ENCODE measurements around the gene PRKCE. TPM values are rescaled to one million over a fixed set of nuclear protein-coding genes. Genes with fewer than 3 reads are reported as not detected.

Gene PRKCE
- 1.7 and 2.4 TPM in 2 replicates for total RNA-seq
- polyA plus RNA-seq (2012): 6.9 TPM

GRCh38 chr2:45651415-45652089, at the start of gene PRKCE:
Gene PRKCE, plus strand, starts transcription at chr2:45651675.
- peak; percentile 64 for DNase-seq (ENCODE audit: low read depth)

DNA sequence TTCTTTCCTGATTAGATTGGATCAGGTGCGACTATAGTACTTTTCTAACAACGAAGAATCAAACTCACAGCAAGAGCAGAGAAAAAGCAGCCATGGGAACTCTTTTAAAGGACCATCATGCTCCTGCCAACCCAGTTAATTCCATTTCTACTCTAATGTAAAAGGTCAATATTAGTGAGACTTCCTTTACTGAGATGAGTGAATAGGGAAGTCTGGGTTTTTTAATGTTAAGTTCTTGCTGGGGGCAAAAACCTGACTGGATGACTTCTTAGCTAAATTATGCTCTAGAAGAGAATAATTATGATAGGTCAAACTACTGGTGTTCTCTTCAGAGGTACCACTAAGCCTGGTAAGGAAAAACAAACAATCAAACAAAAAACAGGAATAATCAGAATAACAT, 48.9 kb upstream of the PRKCE start:
- no peak for DNase-seq (ENCODE audit: low read depth)

DNA sequence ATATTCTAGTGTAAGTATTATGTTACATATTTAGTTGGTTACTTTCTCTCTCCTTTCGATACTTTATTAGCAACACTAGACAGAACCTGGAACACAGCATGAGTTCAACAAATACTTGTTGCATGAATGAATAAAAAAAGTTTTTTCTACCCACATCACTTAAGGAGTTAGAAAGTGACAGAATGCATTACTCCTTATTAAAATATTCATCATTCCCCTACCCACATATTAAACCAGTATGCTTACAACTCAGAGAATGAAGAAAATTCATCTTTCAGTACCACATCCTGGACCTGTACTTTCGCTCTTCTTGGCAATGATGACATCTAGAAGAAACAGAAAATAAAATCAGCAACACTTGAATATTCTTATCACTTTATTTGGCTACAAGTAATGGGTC, 46.4 kb upstream of the PRKCE start:
- DNase-seq (ENCODE audit: low read depth): no peak

- DNase-seq (ENCODE audit: low read depth): no peak
These were observed 44.7 kb upstream of the PRKCE start for GRCh38 chr2:45606796-45607195.

DNA sequence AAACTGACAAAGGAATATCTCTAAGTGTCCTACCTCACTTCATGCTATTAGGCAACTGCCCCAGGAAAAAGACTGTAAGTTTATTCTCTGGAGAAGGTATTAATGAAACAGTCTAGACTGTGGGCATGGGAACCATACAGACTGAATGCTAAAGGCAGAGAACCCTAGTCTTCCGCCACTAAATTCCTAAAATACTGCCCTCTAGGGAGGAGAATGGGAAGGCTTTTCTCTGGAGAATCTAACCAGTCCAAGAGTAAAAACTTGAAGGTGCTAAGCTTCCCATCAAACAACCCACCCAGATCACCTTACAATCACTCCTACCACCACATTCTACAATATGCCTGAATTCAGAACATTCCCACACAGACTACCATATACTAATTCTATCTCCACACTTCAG, 43.8 kb upstream of the PRKCE start:
- peak; percentile 31 for DNase-seq (ENCODE audit: low read depth)

GRCh38 chr2:45610281-45611019, 41.0 kb upstream of the PRKCE start:
- peak; percentile 85 for DNase-seq (ENCODE audit: low read depth)

DNA sequence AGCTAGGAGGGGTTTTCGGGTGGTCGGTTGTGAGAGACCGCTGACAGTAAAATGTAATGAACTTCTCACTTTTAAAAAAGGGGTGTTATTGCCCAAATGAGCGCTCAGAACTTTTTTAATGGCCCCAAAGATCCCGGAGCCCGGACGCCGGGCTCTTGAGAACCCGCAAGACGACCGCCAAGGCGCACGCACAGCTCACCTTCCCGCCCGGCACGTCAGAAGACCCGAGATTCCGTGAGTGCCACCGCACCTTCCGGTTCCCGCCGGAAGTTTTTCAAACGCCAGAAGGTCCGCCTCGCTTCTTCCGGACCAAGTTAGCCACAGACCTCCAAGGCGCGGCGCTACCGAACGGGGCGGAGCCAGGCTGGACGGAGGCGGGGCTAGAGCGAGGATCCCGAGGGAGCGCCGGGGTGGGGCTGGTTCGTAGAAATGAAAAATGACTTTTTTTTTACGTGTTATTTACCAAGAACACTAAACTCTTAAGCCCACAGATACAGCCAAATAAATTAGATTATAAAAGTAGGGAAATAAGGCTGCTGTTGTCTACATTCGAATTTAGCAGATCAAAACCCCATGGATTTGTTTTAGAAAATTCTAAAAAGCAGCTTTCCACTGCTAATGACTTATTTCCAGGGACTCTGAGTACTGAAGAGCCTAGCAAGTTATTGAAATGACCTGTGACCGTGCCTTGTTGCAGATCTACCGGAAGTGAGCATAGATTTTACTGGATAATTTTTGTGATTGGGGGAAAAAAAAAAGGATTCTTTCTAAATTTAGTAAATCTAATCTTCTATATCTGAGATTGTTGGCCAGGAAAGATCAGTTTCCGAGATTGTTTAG, 40.2 kb upstream of the PRKCE start, which contains the start of gene SRBD1:
SRBD1 (minus strand) TSS at position 248 of the 840 bp plus-strand sequence. CDS start 5,826 bp downstream, outside the sequence.
- DNase-seq (ENCODE audit: low read depth): peak; percentile 95

DNA sequence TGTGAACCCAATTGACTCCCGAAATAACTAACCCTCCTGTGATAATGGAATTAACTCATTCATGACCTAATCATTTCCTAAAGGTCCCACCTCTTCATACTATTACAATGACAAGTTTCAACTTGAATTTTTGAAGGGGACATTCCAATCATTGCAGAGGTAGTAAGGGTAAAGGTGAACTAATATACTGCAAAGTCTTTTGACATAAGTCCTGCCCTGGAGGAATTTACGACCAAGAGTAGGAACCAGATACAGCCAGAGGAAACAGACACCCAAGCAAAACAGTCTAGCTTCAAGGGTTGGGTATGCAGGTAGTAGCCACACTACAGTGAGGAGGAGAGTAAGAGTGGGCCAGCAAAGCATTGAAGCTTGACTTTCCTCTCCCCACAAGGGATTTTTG, 39.2 kb upstream of the PRKCE start:
- DNase-seq (ENCODE audit: low read depth): no peak

DNA sequence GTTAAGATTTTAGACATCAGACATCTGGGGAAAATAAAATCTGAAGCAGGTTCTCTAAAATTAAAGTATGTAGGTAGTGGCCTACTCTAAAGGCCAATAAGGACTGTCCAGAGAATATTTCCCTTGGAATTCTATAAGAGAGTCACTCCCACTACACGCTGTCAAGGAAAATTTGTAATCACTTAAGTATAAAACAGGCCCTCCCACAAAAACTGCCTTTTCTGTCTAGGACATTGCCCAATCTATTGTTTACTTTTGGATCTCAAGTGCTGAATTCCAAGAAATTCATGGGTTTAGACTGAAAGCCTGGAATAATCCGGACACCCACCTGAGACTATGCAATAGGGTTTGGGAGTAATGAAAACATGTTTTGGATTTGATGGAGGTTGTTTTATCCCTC, 38.7 kb upstream of the PRKCE start:
- no peak for DNase-seq (ENCODE audit: low read depth)

DNA sequence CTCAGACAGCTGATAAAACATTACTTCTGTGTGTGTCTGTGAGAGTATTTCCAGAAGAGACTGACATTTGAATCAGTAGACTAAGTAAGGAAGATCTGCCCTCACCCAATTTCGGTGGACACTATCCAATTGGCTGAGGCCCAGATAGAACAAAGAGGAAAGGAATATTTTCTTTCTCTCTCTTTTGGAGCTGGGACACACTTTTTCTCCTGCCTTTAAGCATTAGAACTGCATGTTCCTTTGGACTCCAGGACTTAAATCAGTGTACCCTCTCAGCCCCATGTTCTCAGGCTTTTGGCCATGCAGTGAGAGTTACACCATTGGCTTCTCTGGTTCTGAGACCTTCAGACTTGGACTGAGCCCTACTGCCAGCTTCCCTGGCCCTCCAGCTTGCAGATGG, 37.1 kb upstream of the PRKCE start:
- DNase-seq (ENCODE audit: low read depth): peak; percentile 15

- DNase-seq (ENCODE audit: low read depth): no peak
These were observed 36.5 kb upstream of the PRKCE start for GRCh38 chr2:45614871-45615415.

- DNase-seq (ENCODE audit: low read depth): peak; percentile 13
These were observed 34.6 kb upstream of the PRKCE start for GRCh38 chr2:45616658-45617411.

GRCh38 chr2:45617496-45617895, 34.0 kb upstream of the PRKCE start:
- DNase-seq (ENCODE audit: low read depth): no peak

- no peak for DNase-seq (ENCODE audit: low read depth)
These were observed 29.0 kb upstream of the PRKCE start for GRCh38 chr2:45622336-45623075.

- no peak for DNase-seq (ENCODE audit: low read depth)
These were observed 28.4 kb upstream of the PRKCE start for GRCh38 chr2:45623098-45623497.

DNA sequence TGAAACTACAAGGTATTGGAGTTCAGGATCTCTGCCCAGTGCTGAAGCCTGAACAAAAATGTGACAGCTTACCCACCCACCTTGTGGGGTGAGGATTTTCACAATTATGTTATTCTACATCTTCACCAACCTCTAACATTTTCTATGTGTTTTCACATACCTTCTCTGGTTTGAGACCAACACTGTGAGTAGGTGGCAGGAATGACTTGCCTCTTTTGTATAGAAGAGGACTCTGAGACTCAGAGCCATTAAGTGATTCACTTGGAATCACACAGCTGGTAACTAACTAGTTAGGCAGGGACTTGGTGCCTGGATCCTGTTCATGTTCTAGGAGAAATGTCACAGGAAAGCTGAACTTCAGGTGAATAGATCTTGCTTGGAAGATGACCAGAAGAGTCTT, 25.7 kb upstream of the PRKCE start:
- DNase-seq (ENCODE audit: low read depth): no peak

GRCh38 chr2:45626387-45627221, 24.9 kb upstream of the PRKCE start:
- no peak for DNase-seq (ENCODE audit: low read depth)

- DNase-seq (ENCODE audit: low read depth): peak; percentile 60
These were observed 23.6 kb upstream of the PRKCE start for GRCh38 chr2:45627911-45628310.

GRCh38 chr2:45629971-45630370, 21.5 kb upstream of the PRKCE start:
- DNase-seq (ENCODE audit: low read depth): no peak
